ENCODE measurements around the gene R3HDM1. TPM values are rescaled to one million over a fixed set of nuclear protein-coding genes. Genes with fewer than 3 reads are reported as not detected.

R3HDM1 gene
- polyA plus RNA-seq, 2 of the 4 experiments (the other 2 are of a cell fraction), result 27.6 to 63.3 TPM

DNA sequence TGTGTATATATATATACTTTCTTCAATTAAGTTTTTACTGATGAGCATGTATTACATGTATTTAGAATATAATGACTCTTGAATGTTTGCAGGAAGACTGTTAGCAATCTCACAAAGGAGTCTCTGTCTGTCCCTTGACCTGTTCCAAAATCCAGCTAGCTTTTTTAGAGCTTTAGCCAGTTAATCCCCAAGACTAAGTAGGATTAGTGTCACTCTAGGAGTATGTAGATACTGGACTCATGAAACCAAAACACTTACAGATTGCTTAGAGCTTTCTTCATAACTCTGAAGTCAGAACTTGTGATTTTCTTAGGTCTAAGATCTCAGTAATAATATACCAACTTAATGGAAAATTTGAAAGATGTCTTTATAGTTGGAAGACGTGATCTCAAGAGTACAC lies 212.6 kb downstream of the R3HDM1 start:
- no peak for DNase-seq (ENCODE audit: low read depth in 1 of 2, low spot score in 1 of 2)
- Histone ChIP-seq H3K27ac (no peak overlapping the region), H3K9me3 (no peaks in the 10 kb centered on the region), H3K4me3 (peak overlapping the region; percentile 92; the same call in 1 of the 3 replicates), H3K4me2 (peak overlapping the region; percentile 96), H3K4me1 (peaks cover 26% of the 10 kb centered on the region; the same call in 2 of the 3 replicates)
- no peak for TF ChIP-seq ZSCAN20 (CRISPR knock-in tag; IDR thresholded peaks at IDR 0.05)
- ChIA-PET CTCF (interaction anchor here (1.0 to 1.4 kb wide), 3 partner anchors 9 to 54 kb away, joined by 3 to 4 read pairs (median 3); no protein-coding TSS in a partner anchor), POLR2A (no interaction called here)
- ATAC-seq, result no peak
- 83% methylated on average over 1 of the region's 1 CpG for WGBS (ENCODE audit: missing lambda C conversion rate)
- FAIRE-seq, result no peak

DNA sequence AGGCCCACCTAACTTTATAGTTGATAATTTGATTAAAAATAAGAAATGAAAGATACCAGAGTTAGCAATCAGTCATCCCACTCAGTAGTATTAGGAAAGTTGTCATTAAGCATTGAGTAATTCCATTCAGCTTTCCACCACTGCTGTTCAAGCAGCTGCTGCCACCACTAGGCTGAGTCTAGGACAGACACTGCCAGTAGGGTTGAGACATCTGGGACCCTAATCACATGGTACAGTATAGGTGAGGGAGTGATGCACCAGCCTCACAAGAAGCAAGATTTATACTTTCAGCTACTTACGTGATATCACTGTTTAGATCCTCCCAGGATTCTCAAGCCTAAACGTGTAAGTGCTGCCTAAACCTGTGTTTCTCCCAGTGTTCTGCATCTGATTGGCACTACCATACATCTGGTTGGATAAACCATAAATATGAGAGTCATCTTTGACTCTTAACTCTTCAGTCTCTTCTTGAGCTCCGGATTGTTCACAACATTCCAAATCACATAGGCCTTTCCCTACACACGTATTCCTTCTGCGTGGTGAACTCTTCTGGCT lies 213.6 kb downstream of the R3HDM1 start:
- ChIA-PET POLR2A (no interaction called here), CTCF (interaction anchor here (0.6 to 1.1 kb wide), 3 partner anchors 8 to 718 kb away, joined by 3 to 5 read pairs (median 3); no protein-coding TSS in a partner anchor)
- H3K4me1 ChIP-seq, result peaks cover 26% of the 10 kb centered on the region; the same call in 2 of the 3 replicates
- H3K4me3 ChIP-seq, result no peak overlapping the region
- ATAC-seq, result peak; percentile 21 to 26; a peak in 3 of 6 replicates
- no peak for FAIRE-seq
- H3K4me2 ChIP-seq, result peak overlapping the region; percentile 96; the same call in 2 of the 3 replicates
- TF ChIP-seq CEBPB (IDR thresholded peaks at IDR 0.05), result peak in 1 of 2 experiments; percentile 46; a peak in 1 of 4 replicates
- peak in 1 of 2 experiments; percentile 40; a peak in 2 of 5 replicates for TF ChIP-seq RAD21 (conservative IDR thresholded peaks at IDR 0.05 in 1 of 2, IDR thresholded peaks at IDR 0.05 in 1 of 2)
- TF ChIP-seq, protein P1, sequence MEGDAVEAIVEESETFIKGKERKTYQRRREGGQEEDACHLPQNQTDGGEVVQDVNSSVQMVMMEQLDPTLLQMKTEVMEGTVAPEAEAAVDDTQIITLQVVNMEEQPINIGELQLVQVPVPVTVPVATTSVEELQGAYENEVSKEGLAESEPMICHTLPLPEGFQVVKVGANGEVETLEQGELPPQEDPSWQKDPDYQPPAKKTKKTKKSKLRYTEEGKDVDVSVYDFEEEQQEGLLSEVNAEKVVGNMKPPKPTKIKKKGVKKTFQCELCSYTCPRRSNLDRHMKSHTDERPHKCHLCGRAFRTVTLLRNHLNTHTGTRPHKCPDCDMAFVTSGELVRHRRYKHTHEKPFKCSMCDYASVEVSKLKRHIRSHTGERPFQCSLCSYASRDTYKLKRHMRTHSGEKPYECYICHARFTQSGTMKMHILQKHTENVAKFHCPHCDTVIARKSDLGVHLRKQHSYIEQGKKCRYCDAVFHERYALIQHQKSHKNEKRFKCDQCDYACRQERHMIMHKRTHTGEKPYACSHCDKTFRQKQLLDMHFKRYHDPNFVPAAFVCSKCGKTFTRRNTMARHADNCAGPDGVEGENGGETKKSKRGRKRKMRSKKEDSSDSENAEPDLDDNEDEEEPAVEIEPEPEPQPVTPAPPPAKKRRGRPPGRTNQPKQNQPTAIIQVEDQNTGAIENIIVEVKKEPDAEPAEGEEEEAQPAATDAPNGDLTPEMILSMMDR (IDR thresholded peaks at IDR 0.05), result 0 out of 3 replicates have a peak, but pooled peaks have one; percentile 22
- TF ChIP-seq, protein P2, sequence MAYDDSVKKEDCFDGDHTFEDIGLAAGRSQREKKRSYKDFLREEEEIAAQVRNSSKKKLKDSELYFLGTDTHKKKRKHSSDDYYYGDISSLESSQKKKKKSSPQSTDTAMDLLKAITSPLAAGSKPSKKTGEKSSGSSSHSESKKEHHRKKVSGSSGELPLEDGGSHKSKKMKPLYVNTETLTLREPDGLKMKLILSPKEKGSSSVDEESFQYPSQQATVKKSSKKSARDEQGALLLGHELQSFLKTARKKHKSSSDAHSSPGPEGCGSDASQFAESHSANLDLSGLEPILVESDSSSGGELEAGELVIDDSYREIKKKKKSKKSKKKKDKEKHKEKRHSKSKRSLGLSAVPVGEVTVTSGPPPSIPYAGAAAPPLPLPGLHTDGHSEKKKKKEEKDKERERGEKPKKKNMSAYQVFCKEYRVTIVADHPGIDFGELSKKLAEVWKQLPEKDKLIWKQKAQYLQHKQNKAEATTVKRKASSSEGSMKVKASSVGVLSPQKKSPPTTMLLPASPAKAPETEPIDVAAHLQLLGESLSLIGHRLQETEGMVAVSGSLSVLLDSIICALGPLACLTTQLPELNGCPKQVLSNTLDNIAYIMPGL (CRISPR knock-in tag; IDR thresholded peaks at IDR 0.05; ENCODE audit: borderline replicate concordance), result no peak
- TF ChIP-seq CHD4 (IDR thresholded peaks at IDR 0.05; ENCODE audit: borderline replicate concordance), result no peak
- 0 out of 2 replicates have a peak, but pooled peaks have one; percentile 24 for TF ChIP-seq POLR2AphosphoS2 (conservative IDR thresholded peaks at IDR 0.05; ENCODE audit: low read length)
- no peaks in the 10 kb centered on the region for H3K9me3 ChIP-seq
- WGBS (ENCODE audit: missing lambda C conversion rate), result 79% methylated on average over 5 of the region's 5 CpGs
- no peak overlapping the region for H3K27ac ChIP-seq
- peak; percentile 59 to 73 for DNase-seq (ENCODE audit: low read depth in 1 of 2, low spot score in 1 of 2)

DNA sequence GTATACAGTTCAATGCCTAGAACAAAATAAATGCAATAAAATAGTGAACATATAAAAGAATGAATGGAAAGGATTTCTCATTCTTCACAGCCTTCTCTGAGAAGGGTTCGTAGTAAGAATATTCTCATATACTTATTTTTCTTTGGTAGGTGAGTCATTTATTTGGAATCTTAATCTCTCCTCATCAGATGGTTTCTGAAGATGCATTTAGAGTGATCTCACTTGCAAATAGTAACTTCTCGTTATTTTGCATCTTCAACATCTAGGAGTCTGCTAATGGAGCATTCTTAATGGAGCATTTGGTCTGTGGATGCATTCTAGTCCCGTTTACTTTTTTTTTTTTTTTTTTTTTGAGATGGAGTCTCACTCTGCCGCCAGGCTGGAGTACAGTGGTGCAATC lies 214.3 kb downstream of the R3HDM1 start:
- H3K27ac ChIP-seq, result no peak overlapping the region
- FAIRE-seq, result no peak
- POLR2A ChIA-PET, result no interaction called here

DNA sequence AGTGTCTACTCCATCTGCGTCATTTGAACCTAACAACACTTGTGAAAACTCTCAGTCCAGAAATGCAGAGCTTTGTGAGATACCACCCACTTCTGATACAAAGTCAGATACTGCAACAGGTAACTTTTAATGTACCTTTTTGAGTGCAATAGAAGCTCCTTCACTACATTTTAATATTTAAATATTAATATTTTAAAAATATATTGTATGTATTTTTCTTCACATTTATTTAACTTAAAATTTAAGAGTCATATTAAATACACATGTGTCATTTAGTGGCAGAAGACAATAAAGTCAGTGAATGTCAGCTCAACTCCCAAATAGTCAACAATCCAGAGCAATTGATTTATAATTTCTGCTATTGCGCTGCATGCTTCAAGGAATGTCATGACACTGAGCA lies 224.3 kb downstream of the R3HDM1 start:
- DNase-seq (ENCODE audit: low read depth in 1 of 2, low spot score in 1 of 2), result no peak
- H3K4me2 ChIP-seq, result no peak overlapping the region
- H3K4me3 ChIP-seq, result no peak overlapping the region
- ATAC-seq, result no peak
- CTCF ChIA-PET, result interaction anchor here (1.1 to 2.3 kb wide), 3 partner anchors 11 to 42 kb away, joined by 3 to 10 read pairs (median 3); no protein-coding TSS in a partner anchor
- no peak for FAIRE-seq
- POLR2A ChIA-PET, result interaction anchor here (1.4 kb wide), 1 partner anchor 13 kb away, joined by 3 read pairs; no protein-coding TSS in a partner anchor
- 96% methylated on average over 2 of the region's 2 CpGs for WGBS (ENCODE audit: missing lambda C conversion rate)
- H3K9me3 ChIP-seq, result peaks cover 25% of the 10 kb centered on the region
- no peak overlapping the region for H3K27ac ChIP-seq
- H3K4me1 ChIP-seq, result no peaks in the 10 kb centered on the region
- TF ChIP-seq, protein P3, sequence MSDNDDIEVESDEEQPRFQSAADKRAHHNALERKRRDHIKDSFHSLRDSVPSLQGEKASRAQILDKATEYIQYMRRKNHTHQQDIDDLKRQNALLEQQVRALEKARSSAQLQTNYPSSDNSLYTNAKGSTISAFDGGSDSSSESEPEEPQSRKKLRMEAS (IDR thresholded peaks at IDR 0.05), result no peak
- TF ChIP-seq SMC3 (IDR thresholded peaks at IDR 0.05) (no peak), HOXB13 (CRISPR knock-in tag; IDR thresholded peaks at IDR 0.05; ENCODE audit: low read depth) (no peak), RAD21 (conservative IDR thresholded peaks at IDR 0.05 in 1 of 2, IDR thresholded peaks at IDR 0.05 in 1 of 2) (no peak), RNF2 (IDR thresholded peaks at IDR 0.05; ENCODE audit: borderline replicate concordance, low read depth) (no peak), HOXB5 (CRISPR knock-in tag; IDR thresholded peaks at IDR 0.05) (no peak), PHF8 (IDR thresholded peaks at IDR 0.05; ENCODE audit: borderline replicate concordance, low read depth) (no peak)
- TF ChIP-seq, protein P4, sequence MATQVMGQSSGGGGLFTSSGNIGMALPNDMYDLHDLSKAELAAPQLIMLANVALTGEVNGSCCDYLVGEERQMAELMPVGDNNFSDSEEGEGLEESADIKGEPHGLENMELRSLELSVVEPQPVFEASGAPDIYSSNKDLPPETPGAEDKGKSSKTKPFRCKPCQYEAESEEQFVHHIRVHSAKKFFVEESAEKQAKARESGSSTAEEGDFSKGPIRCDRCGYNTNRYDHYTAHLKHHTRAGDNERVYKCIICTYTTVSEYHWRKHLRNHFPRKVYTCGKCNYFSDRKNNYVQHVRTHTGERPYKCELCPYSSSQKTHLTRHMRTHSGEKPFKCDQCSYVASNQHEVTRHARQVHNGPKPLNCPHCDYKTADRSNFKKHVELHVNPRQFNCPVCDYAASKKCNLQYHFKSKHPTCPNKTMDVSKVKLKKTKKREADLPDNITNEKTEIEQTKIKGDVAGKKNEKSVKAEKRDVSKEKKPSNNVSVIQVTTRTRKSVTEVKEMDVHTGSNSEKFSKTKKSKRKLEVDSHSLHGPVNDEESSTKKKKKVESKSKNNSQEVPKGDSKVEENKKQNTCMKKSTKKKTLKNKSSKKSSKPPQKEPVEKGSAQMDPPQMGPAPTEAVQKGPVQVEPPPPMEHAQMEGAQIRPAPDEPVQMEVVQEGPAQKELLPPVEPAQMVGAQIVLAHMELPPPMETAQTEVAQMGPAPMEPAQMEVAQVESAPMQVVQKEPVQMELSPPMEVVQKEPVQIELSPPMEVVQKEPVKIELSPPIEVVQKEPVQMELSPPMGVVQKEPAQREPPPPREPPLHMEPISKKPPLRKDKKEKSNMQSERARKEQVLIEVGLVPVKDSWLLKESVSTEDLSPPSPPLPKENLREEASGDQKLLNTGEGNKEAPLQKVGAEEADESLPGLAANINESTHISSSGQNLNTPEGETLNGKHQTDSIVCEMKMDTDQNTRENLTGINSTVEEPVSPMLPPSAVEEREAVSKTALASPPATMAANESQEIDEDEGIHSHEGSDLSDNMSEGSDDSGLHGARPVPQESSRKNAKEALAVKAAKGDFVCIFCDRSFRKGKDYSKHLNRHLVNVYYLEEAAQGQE (IDR thresholded peaks at IDR 0.05), result no peak
- TF ChIP-seq, protein P5, sequence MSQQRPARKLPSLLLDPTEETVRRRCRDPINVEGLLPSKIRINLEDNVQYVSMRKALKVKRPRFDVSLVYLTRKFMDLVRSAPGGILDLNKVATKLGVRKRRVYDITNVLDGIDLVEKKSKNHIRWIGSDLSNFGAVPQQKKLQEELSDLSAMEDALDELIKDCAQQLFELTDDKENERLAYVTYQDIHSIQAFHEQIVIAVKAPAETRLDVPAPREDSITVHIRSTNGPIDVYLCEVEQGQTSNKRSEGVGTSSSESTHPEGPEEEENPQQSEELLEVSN (IDR thresholded peaks at IDR 0.05; ENCODE audit: borderline replicate concordance, low read depth), result no peak
- TF ChIP-seq, protein P6, sequence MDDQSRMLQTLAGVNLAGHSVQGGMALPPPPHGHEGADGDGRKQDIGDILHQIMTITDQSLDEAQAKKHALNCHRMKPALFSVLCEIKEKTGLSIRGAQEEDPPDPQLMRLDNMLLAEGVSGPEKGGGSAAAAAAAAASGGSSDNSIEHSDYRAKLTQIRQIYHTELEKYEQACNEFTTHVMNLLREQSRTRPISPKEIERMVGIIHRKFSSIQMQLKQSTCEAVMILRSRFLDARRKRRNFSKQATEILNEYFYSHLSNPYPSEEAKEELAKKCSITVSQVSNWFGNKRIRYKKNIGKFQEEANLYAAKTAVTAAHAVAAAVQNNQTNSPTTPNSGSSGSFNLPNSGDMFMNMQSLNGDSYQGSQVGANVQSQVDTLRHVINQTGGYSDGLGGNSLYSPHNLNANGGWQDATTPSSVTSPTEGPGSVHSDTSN (IDR thresholded peaks at IDR 0.05), result no peak

More for the DNA sequence above, 214.3 kb downstream of the R3HDM1 start:
- H3K4me1 ChIP-seq, result peaks cover 26% of the 10 kb centered on the region; the same call in 2 of the 3 replicates
- no peak overlapping the region for H3K4me3 ChIP-seq
- CTCF ChIA-PET, result interaction anchor here (0.6 to 1.1 kb wide), 2 partner anchors 14 to 719 kb away, joined by 3 to 5 read pairs; no protein-coding TSS in a partner anchor
- DNase-seq (ENCODE audit: low read depth in 1 of 2, low spot score in 1 of 2) (no peak), ATAC-seq (no peak)
- WGBS (ENCODE audit: missing lambda C conversion rate), result 68% methylated on average over 4 of the region's 4 CpGs
- H3K4me2 ChIP-seq, result peak overlapping the region; percentile 27; the same call in 2 of the 3 replicates
- no peaks in the 10 kb centered on the region for H3K9me3 ChIP-seq
- TF ChIP-seq EHF (CRISPR knock-in tag; IDR thresholded peaks at IDR 0.05), result no peak
- TF ChIP-seq HOXB13 (CRISPR knock-in tag; IDR thresholded peaks at IDR 0.05; ENCODE audit: low read depth), result no peak
- no peak for TF ChIP-seq FOSL2 (IDR thresholded peaks at IDR 0.05)
- peak; percentile 20; the same call in 1 of the 2 replicates for TF ChIP-seq FOSL2 (CRISPR knock-in tag; IDR thresholded peaks at IDR 0.05)

Data from A549 (cell line).